Kidney (tissue), 14 donors: ENCODE results near the gene ACVR1B. TPM values are rescaled to one million over a fixed set of nuclear protein-coding genes. Genes with fewer than 3 reads are reported as not detected.

Experiments used
- DNase-seq, 5 donors: peaks; one replicate each; pipeline ENCODE4 v3.0.0-alpha.2; 2013 to 2020
- FAIRE-seq: peaks from 2 replicates; lab custom pipeline; 2012; peaks lifted over from hg19 to GRCh38; lab: Jason Lieb, UNC
- H3K27ac ChIP-seq, 2 donors: one replicate each; pipeline ENCODE4 v1.7.0; 2013; ENCODE audit warnings: low read depth in 2 of 2, low read length in 2 of 2, inconsistent platforms in 1 of 2
- H3K27me3 ChIP-seq: one replicate; pipeline ENCODE4 v1.7.1; 2013; ENCODE audit warnings: low read length, inconsistent platforms; ENCODE audit not compliant: control insufficient read depth, insufficient read depth
- H3K36me3 ChIP-seq, 3 donors: one replicate each; pipeline versions ENCODE4 v1.7.0 to v1.7.1; 2013; ENCODE audit warnings: low read length in 3 of 3, control low read depth in 1 of 3, inconsistent platforms in 1 of 3; ENCODE audit not compliant: insufficient read depth in 3 of 3, control insufficient read depth in 2 of 3
- H3K4me1 ChIP-seq, 3 donors: one replicate each; pipeline versions ENCODE4 v1.7.0 to v1.7.1; 2013; ENCODE audit warnings: low read length in 3 of 3, inconsistent platforms in 1 of 3, low read depth in 1 of 3; ENCODE audit not compliant: control insufficient read depth in 2 of 3, insufficient read depth in 2 of 3
- H3K4me3 ChIP-seq, 3 donors: one replicate each; pipeline versions ENCODE4 v1.7.0 to v1.8.1; 2013; ENCODE audit warnings: low read length in 3 of 3, control low read depth in 1 of 3, inconsistent platforms in 1 of 3
- H3K9ac ChIP-seq, 3 donors: one replicate each; pipeline versions ENCODE4 v1.7.0 to v1.7.1; 2013; ENCODE audit warnings: low read length in 3 of 3, control low read depth in 1 of 3, inconsistent platforms in 1 of 3
- H3K9me3 ChIP-seq, 3 donors: one replicate each; pipeline versions ENCODE4 v1.7.0 to v1.7.1; 2013; ENCODE audit warnings: low read length in 3 of 3, control low read depth in 1 of 3, inconsistent platforms in 1 of 3; ENCODE audit not compliant: control insufficient read depth in 2 of 3, insufficient read depth in 1 of 3
- CTCF ChIP-seq: IDR thresholded peaks from 3 replicates; pipeline ENCODE4 v1.5.1; 2012; ENCODE audit warnings: mild to moderate bottlenecking, moderate library complexity, borderline replicate concordance; ENCODE audit not compliant: insufficient read depth; ENCODE audit errors: extremely low read depth
- intact Hi-C: fragments of 100-400 bp; cut with DNase I; formaldehyde crosslinking; loops from one replicate; pipeline ENCODE4 v1.11.1; 2022
- polyA plus RNA-seq: library from polyadenylated mRNA; stranded (reverse); fragments of 350-450 nt; fragmentation: Illumina TruSeq; extraction: RNeasy Lipid Tissue Mini Kit (QIAGEN cat#74804); gene quantifications from one replicate; pipeline ENCODE4 v1.2.3, GENCODE V29; 2014; ENCODE audit warnings: low read depth, low replicate concordance; ENCODE audit not compliant: insufficient read depth
- total RNA-seq: library from RNA; stranded (reverse); fragmentation: NEBNext Ultra II Directional; extraction: Animal tissue kit (Norgen Biotek cat#: 25700); gene quantifications from one replicate; pipeline ENCODE4 v1.2.1, GENCODE V29; 2021
- donor health status: control.
- donor health status: control.
- donor health status: control.
- donor health status: control.
- donor health status: control.
- donor health status: DM: yes; HTN: yes; CAD: no.
- donor health status: Normal renal cell carcinoma (clear cell type).

The ACVR1B gene
- total and polyA plus RNA-seq, 2 donors from 2014 or later, result 30.6 to 95.5 TPM

DNA sequence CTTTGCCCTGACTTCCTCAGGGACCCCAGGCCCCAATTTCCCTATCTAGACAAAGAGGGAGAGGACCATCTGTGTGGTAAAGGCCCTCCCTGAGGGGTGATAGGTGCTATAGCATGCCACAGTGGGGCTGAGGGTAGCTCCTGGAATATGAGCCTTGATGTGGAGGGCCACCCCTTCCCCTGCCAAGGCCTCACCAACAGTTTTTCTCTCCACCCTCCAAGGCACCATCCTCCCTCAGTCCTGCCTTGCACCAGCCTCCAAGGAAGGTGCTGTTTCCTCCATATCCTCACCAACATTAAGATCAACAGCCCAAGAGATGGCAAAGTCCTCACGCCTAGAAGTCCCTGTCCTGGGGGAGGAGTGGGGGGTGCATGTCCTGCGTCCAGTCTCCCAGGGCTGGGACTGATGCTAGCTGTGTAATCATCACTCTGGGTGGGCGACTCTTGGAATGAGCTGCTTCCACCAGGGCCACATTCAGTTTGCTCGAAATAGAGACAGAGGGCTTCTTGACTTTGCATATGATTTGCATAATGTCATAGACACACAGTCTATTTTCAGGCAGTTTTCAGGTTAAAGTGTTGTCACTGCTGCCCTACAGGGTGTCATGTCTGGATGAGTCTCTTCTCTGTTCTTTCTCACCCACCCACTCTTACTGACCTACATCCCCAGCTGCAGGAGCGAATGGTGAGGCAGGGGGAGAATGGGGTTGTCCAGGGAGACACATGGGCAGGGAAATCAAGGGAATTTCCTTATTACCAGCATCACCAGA is 26.8 kb upstream of the ACVR1B start:
- Histone ChIP-seq H3K9me3 (no peaks in the 10 kb centered on the region), H3K4me1 (peaks cover 0 to 31% (median 29%) of the 10 kb centered on the region in 3 donors), H3K27ac (peak overlapping the region in 1 of 2 donors; percentile 0), H3K27me3 (no peaks in the 10 kb centered on the region), H3K36me3 (no peaks in the 10 kb centered on the region), H3K4me3 (no peak overlapping the region), H3K9ac (no peak overlapping the region)
- TF ChIP-seq CTCF, result no peak
- DNase-seq, result peak in 1 of 5 donors; percentile 26
- no peak for FAIRE-seq
- intact Hi-C loops, result no loop called here

DNA sequence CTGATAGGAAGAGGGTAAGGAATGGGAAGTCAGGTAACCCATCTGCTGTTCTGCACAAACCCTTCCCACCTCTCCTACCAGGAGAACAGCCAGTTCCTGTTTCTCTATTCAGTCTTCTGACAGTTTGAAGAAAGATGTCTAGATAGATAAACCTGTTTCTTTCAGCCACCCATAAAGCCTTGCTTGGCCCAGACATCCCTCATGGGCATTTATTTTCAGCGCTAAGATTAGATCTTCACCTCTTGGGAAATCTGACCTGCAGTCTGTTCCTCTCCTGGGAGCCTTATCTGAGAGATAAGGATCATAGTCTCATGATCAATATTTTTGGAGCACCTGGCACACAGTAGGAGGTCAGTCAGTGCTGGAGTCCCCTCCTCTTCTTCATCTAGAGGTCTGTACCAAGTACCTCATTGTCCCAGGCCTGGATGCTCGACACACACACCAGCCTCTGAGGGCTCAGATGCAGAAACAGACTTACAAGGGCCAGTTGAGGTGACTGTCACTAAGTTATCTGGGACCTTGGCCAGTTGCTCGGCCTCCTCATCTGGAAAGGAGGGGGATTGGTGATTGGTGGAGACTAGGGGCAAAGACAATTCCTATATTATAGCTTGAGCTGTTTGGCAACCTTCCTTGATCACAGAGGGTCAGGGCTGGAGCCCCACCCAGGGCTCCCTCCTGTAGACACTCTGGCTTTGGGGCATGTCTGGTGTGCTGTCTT is 26.0 kb upstream of the ACVR1B start:
- peaks cover 0 to 31% (median 29%) of the 10 kb centered on the region in 3 donors for H3K4me1 ChIP-seq
- DNase-seq (peak in 1 of 5 donors; percentile 13), FAIRE-seq (no peak)
- intact Hi-C loops, result no loop called here
- H3K27me3 ChIP-seq, result no peaks in the 10 kb centered on the region
- no peak overlapping the region for H3K9ac ChIP-seq
- H3K4me3 ChIP-seq, result no peak overlapping the region
- no peaks in the 10 kb centered on the region for H3K9me3 ChIP-seq
- no peaks in the 10 kb centered on the region for H3K36me3 ChIP-seq
- H3K27ac ChIP-seq, result peak overlapping the region; percentile 25 to 80
- TF ChIP-seq CTCF, result no peak

DNA sequence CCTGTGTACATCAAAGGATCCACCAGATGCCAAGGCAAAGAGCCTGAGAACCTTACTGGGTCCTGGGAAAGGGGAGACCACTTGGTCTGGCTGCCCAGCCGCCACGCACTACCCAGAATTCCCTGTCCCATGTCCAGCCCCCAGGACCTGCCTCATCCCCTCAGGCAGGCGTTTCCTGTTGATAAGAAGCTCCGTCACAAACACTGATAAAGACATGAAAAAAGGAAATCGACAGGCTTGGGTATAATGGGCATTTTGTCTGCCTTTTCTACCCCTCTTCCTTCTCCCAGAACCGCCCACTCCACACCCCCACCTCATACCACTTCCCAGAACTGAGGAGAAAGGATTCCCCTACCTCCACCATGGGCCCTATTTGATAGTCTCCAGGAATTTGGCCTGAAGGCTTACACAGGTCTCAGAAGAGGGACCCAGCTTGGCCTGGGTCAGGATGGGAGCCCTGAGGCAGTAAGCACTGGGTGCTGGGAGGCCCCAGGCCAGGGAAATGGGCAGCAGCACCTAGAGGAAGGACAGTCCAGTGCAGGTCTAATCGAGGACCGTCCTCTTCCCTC is 25.4 kb upstream of the ACVR1B start:
- Histone ChIP-seq H3K27ac (peak overlapping the region; percentile 48 to 80), H3K9ac (peak overlapping the region in 1 of 3 donors; percentile 30), H3K27me3 (no peaks in the 10 kb centered on the region), H3K9me3 (no peaks in the 10 kb centered on the region), H3K4me3 (no peak overlapping the region), H3K36me3 (no peaks in the 10 kb centered on the region), H3K4me1 (peaks cover 0 to 29% (median 27%) of the 10 kb centered on the region in 3 donors)
- DNase-seq (peak in 1 of 5 donors; percentile 38), FAIRE-seq (no peak)
- intact Hi-C loops, result no loop called here
- no peak for TF ChIP-seq CTCF
